ENCODE measurements around the gene RSRC1. TPM values are rescaled to one million over a fixed set of nuclear protein-coding genes. Genes with fewer than 3 reads are reported as not detected.

Gene RSRC1
- total and polyA plus RNA-seq, 3 donors from 2014 or later: 12.6 to 53.3 (median 43.8) TPM

- peak overlapping the region; percentile 7 to 60 for H3K27ac ChIP-seq
- H3K4me3 ChIP-seq: no peak overlapping the region
- H3K36me3 ChIP-seq (ENCODE audit: low read depth, missing control alignments): no peaks in the 10 kb centered on the region
- H3K27me3 ChIP-seq: no peaks in the 10 kb centered on the region
- H3K4me1 ChIP-seq: no peaks in the 10 kb centered on the region
- no peak for TF ChIP-seq CTCF (IDR thresholded peaks at IDR 0.05)
- intact Hi-C loops (cut with DNase I; ENCODE audit: low total_unique reads): no loop called here
- WGBS, 2 donors: 45 to 63% methylated on average over 1 of the region's 1 CpG
- no peaks in the 10 kb centered on the region for H3K9me3 ChIP-seq
- DNase-seq: no peak
These were observed 464.8 kb downstream of the RSRC1 start for GRCh38 chr3:158574646-158575045.

GRCh38 chr3:158590223-158590622 lies 480.3 kb downstream of the RSRC1 start:
- Histone ChIP-seq H3K27ac (no peak overlapping the region), H3K9me3 (no peaks in the 10 kb centered on the region), H3K36me3 (ENCODE audit: low read depth, missing control alignments) (no peaks in the 10 kb centered on the region), H3K4me3 (no peak overlapping the region), H3K27me3 (no peaks in the 10 kb centered on the region), H3K4me1 (no peaks in the 10 kb centered on the region)
- no peak for TF ChIP-seq CTCF (IDR thresholded peaks at IDR 0.05)
- TF ChIP-seq POLR2A (IDR thresholded peaks at IDR 0.05): no peak
- DNase-seq: no peak
- intact Hi-C loops (cut with DNase I; ENCODE audit: low total_unique reads): no loop called here

Other genes with a start within 250 kb of the RSRC1 start
- 1 to 10 TPM; 2.0 to 3.0 TPM for gene SHOX2, start 3.7 kb upstream of the RSRC1 start, total RNA-seq
- gene SHOX2, start 3.7 kb upstream of the RSRC1 start, polyA plus RNA-seq (ENCODE audit: insufficient read depth, low read depth, low replicate concordance): 3.2 TPM